Chondrocyte (in vitro differentiated cells): ENCODE measurements around the gene SBNO2. TPM values are rescaled to one million over a fixed set of nuclear protein-coding genes. Genes with fewer than 3 reads are reported as not detected.

ENCODE experiments used
- DNase-seq: peaks from one replicate; pipeline ENCODE4 v3.0.0; 2021; ENCODE audit warnings: mixed read lengths, low spot score
- H3K27ac Mint-ChIP-seq: one replicate; pipeline ENCODE4 v1.8.0; 2021; ENCODE audit warnings: mild to moderate bottlenecking, moderate library complexity, mixed read lengths; ENCODE audit not compliant: unreplicated experiment
- H3K27me3 Mint-ChIP-seq: 2 replicates; pipeline ENCODE4 v1.8.0; 2021; ENCODE audit warnings: low read depth, mixed read lengths
- H3K36me3 Mint-ChIP-seq: 2 replicates; pipeline ENCODE4 v1.8.0; 2021; ENCODE audit warnings: low read depth, mixed read lengths
- H3K4me1 Mint-ChIP-seq: 2 replicates; pipeline ENCODE4 v1.8.0; 2021; ENCODE audit warnings: low read depth, mild to moderate bottlenecking, mixed read lengths
- H3K4me3 Mint-ChIP-seq: one replicate; pipeline ENCODE4 v1.8.0; 2021; ENCODE audit warnings: mild to moderate bottlenecking, moderate library complexity, mixed read lengths; ENCODE audit not compliant: unreplicated experiment
- H3K9me3 Mint-ChIP-seq: 2 replicates; pipeline ENCODE4 v1.8.0; 2021; ENCODE audit warnings: low read depth, mixed read lengths
- CTCF ChIP-seq: fragments of 200-600 bp; sonication (generic); IDR thresholded peaks from 2 replicates; pipeline ENCODE4 v1.5.0; 2021; ENCODE audit warnings: antibody characterized with exemption, mild to moderate bottlenecking, moderate library complexity
- total RNA-seq: library from RNA; stranded (reverse); gene quantifications from 3 replicates; pipeline ENCODE4 v1.2.1, GENCODE V29; 2021

Gene SBNO2
- total RNA-seq, 1 donor from 2014 or later: 45.6 TPM

- Mint-ChIP-seq H3K27me3 (no peaks in the 10 kb centered on the region), H3K9me3 (no peaks in the 10 kb centered on the region), H3K4me1 (peaks cover 5% of the 10 kb centered on the region), H3K27ac (peak overlapping the region; percentile 12), H3K4me3 (no peak overlapping the region), H3K36me3 (no peaks in the 10 kb centered on the region)
- no peak for TF ChIP-seq CTCF
- DNase-seq: no peak
These were observed 12.4 kb downstream of the SBNO2 start for GRCh38 chr19:1161716-1162115.

DNA sequence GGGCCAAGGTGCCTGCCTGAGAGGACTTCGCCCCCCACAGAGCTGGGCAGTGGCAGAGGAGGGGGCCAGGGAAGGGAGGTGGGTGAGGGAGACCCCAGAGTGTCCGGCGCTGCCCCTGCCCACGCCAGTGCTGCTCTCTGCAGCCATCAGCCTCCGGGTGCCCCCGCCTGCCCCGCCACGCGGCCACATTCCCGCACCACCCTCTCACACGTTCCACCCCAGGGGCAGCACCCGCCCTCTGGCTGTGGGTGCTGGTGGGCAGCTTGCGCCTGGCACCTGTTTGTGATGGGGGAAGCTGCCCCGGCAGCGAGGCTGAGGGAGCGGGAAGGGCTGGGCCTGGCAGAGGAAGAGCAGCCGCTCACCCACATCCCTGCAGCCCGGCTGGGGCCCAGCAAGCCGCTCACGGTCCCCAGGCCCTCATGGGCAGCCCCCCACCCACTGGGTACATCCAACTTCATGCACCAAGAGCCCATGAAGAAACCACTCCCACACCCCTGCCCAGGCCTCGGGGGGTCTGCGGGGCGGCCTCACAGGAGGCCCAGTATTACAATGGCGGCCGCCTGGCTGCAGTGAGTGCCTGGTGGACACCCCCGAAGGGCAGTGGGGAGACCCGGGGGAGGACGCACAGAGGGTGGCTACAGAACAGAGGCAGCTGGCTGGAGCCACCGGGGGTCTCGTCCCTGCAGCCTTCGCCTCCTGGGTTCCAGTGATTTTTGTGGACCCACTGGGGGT is 14.0 kb downstream of the SBNO2 start:
- Mint-ChIP-seq H3K4me1 (peaks cover 9% of the 10 kb centered on the region), H3K4me3 (no peak overlapping the region), H3K36me3 (no peaks in the 10 kb centered on the region), H3K9me3 (no peaks in the 10 kb centered on the region), H3K27me3 (no peaks in the 10 kb centered on the region), H3K27ac (no peak overlapping the region)
- no peak for TF ChIP-seq CTCF
- DNase-seq: peak; percentile 88

- Mint-ChIP-seq H3K4me1 (peaks cover 13% of the 10 kb centered on the region), H3K4me3 (no peak overlapping the region), H3K9me3 (no peaks in the 10 kb centered on the region), H3K27ac (no peak overlapping the region), H3K27me3 (no peaks in the 10 kb centered on the region), H3K36me3 (no peaks in the 10 kb centered on the region)
- no peak for DNase-seq
- no peak for TF ChIP-seq CTCF
These were observed 15.1 kb downstream of the SBNO2 start for GRCh38 chr19:1158885-1159448.

DNA sequence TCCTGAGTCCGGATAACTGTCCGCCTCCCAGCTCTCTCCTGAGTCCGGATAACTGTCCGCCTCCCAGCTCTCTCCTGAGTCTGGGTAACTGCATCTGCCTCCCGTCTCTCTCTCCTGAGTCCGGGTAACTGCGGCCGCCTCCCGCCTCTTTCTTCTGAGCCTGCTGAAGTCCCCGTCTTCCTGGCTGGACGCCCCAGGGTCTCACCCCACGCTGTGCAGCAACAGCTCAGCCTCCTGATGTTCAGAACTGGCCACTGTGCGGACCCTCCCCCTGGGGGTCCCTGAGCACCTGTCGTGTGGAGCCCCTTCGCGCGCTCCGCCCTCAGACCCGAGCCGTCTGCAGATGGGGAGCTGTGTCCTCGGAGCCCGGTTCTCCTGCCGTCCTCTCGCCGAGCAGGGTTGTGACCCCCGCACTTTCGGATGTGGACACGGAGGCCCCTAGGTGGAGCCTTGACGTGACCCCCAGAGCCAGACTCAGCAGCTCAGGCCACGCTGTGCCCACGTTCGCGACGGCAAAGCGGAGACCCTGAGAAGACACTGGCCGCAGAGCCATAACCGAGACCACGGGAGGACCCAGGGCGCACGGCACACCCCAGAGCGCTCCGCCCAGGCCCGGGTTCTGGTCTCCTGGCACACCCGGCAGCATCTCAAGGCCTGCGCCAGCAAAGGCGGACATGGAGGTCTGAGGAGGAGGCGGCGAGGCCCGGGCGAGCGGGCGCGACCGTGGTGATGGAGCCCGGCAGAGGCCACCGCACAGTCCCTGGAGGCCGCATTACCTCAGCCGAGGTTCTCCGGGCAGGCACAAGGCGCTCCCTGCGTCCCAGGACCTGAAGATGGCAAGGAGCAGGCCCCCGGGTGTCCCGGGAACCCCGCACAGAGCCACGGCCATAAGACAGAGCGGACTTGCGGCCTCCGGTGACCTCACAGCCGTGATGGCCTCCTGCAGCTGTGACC is 15.9 kb downstream of the SBNO2 start:
- Mint-ChIP-seq H3K4me3 (no peak overlapping the region), H3K27ac (no peak overlapping the region), H3K36me3 (no peaks in the 10 kb centered on the region), H3K9me3 (no peaks in the 10 kb centered on the region), H3K4me1 (peaks cover 13% of the 10 kb centered on the region), H3K27me3 (no peaks in the 10 kb centered on the region)
- no peak for TF ChIP-seq CTCF
- DNase-seq: peak; percentile 87
